NCI-H2029 treated with DMSO at 0.1 percent for 48 hours (cell line): Measurements from ENCODE around the gene SAP25.

Experiments used
- DNase-seq: peaks from one replicate; lab custom pipeline; 2025; lab: John Stamatoyannopoulos, UW

The SAP25 gene

DNA sequence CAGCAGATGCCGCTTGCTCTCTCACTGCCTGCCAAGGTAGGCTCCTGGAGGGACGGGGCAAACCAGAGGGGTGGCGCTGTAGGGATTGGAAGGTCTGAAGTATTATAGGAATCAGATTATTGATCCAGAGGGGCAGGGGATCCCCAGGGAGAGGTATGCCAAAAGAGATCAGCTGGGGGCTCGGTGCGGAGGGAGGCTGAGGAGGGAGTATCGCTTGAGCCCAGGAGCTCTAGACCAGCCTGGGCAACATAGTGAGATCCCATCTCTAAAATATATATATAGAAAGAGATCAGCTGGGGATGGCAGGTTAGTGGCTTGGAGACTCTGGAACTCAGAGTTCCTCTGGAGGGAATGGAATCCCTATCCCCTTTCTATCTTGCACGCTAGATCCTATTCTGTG lies 21.5 kb upstream of the SAP25 start:
- DNase-seq, result no peak

DNA sequence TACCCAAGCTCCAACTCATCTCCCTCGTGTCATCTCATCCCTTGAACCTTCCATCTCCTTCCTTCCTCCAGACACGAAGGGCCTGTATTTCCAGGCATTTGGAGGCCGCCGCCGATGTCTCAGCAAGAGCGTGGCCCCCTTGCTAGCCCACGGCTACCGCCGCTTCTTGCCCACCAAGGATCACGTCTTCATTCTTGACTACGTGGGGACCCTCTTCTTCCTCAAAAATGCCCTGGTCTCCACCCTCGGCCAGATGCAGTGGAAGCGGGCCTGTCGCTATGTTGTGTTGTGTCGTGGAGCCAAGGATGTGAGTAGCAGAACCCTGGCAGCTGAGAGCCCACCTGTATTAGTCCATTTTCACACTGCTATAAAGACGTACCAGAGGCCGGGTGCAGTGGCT lies 17.9 kb upstream of the SAP25 start:
- no peak for DNase-seq

DNA sequence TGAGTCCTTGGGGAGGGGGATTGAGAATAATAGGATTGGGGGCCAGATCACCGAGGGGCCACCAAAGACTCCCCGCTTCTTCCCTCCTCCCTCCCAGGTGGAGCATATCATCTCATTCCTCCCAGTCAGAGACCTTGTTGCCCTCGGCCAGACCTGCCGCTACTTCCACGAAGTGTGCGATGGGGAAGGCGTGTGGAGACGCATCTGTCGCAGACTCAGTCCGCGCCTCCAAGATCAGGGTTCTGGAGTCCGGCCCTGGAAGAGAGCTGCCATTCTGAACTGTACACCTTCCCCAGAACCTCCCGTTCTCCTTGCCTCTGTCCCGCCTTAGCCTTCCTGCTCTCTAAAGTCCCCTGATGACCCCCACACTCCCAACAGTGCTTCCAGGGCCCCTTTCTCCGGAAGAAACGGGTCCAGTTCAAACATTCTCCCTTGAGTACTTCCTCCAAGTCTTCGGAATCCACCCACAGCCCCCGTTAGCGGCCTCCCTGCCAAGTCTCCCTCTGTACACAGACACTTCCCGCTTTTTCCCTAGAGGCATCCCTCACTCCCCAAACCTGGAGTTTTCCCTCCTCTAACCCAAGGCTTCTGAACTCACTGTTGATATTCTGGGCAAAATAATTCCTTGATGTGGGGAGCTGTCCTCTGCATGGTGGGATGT lies 16.5 kb upstream of the SAP25 start:
- no peak for DNase-seq

DNA sequence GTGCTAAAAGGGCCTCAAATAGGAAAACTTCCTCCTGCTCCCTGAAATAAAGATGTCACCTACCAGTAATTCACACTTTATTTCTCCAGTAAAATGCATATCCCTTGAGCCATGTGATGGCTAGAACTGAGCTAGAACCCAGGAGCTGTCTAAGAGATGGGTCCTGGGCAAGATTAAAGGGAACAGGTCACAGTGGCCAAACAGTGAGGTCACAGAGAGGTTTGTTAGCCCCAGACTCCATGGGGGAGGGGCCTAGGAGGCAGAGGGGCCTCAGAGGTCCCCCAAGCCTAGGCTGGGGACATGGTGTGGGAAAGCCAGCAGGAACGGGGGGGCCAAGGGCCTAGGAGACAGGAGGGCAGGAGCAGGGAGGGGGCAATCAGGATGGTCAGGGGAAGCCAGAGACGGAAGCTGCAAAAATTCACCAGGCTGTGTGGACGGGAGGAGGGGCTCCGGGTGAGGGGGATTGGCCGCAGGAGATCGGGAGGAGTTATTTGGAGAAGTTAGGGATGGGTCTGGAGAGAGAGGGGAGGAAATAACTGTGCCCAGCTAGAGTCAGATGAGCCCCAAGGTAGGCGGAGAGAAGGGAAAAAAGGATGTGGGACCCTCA lies 15.7 kb upstream of the SAP25 start:
- no peak for DNase-seq

- DNase-seq, result no peak
These were observed 14.7 kb upstream of the SAP25 start for GRCh38 chr7:100588438-100588837.

- peak; percentile 97 for DNase-seq
These were observed 12.7 kb upstream of the SAP25 start, which contains the start of gene FBXO24 for GRCh38 chr7:100586266-100587025. Gene FBXO24, plus strand, starts transcription at chr7:100586328. Its CDS starts 298 bp downstream, at chr7:100586626.

DNA sequence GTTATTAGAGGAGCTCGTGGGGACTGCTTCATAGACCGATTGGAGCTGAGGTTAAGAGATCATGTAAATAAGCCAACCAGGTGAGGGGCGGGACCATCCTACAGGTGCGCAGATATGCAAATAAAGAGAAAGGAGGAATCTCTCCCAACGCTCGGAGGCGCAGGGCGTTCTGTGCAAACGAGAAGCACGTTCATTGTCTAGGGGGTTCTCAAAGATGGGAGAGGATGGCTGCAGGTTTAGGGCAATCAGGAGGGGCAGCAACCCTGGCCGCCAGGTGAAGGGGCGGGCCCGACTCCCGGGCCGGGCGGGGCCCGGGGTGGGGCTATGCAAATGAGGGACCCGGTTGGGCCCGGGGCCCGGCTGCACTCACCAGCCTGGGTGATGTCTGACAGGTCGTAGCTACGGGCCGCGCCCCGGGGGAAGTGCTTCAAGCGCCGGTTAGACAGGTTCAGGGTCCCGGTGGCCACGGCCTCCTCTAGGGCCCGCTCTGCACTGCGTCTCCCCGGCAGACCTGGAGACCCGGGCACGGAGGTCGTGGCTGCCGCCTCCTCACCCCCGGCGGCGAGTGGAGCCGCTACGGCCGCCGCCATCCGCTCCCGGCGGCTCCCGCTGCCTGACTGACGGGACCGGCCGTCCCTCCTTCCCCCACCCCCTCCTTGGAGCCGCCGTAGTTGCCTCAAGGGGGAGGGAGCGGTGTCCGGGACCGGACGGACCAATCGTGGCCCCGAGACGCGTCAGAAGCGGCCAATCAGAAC lies 12.0 kb upstream of the SAP25 start, which contains the start of gene LRCH4:
LRCH4 (minus strand) TSS at position 619 of the 755 bp plus-strand sequence; CDS start at position 590, 29 bp downstream.
- DNase-seq, result peak; percentile 46

- no peak for DNase-seq
These were observed 11.2 kb upstream of the SAP25 start for GRCh38 chr7:100584683-100585510.

DNA sequence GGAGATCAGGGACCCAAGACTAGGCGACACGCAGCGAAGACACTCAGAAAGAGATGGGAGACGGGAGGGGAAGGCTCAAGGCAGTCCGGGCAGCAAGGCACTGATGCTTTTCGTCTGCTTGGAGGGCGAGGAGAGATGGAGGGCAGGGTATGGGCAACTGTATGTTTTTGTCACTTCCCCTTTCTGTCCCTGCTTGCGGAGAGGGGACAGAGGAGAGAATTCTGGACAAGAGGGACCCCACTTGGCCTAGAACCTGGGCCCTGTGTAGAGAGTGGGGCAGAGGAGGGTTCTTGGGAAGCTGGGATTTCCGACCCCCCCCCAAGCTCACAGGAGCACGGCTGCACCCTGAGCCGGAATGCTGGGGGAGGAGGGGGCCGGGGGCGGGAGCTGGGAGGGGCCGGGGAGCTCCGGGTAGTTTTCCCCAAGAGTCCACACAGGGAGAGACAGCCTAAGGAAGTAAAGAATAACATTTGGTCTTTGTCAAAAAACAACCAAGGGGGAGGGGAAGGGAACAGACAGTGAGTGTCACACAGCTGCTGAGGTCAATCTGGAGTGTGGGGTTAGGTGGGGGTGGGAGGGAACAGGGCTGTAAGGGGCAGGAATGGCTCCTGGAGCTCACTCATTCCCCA lies 10.5 kb upstream of the SAP25 start:
- no peak for DNase-seq

DNA sequence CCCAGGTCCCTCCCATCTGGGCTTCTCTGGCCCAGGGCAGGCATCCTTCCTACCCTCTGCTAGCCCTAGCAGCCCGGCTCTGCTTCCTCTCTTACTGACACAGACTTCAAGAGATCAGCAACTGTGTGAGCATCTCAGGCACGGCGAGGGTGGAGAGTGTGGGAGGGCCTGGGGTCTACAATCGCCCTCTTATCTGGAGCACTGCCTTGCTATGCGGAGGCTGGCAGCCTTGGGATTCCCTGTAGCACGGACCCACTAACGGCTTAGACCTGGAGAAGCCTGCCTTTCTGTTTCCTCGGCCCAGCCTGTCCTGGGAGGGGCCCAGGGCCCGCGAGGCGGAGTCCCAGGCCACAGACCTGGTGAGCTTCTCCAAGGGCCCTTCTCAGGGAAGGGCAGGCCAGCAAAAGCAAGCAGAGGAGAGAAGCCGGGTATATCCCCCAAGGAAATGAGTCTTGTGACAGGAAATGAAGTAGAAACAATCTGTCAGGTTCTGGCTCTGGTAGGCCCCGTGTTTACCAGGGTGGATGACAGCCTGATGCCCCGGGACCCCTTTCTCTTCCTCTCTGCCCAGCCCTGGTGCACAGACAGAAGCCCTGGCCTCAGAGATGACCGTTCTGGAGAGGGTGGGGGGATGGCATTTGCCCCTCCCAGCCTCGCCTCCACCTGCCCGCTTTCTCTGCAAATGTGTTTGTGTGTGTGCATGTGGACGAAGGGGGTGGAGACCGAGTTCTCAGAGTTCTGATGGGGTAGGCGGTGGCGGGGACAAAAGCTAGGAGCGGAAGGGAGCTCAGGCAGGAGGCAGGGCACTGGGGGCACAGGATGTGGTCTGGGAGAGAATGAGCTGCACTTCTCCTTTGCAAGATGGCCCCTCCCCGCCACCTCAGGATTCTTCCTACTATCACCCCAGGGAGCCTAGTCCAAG lies 9.7 kb upstream of the SAP25 start:
- no peak for DNase-seq

- no peak for DNase-seq
These were observed 8.9 kb upstream of the SAP25 start for GRCh38 chr7:100582650-100583049.

GRCh38 chr7:100582041-100582579 lies 8.4 kb upstream of the SAP25 start:
- DNase-seq, result no peak

DNA sequence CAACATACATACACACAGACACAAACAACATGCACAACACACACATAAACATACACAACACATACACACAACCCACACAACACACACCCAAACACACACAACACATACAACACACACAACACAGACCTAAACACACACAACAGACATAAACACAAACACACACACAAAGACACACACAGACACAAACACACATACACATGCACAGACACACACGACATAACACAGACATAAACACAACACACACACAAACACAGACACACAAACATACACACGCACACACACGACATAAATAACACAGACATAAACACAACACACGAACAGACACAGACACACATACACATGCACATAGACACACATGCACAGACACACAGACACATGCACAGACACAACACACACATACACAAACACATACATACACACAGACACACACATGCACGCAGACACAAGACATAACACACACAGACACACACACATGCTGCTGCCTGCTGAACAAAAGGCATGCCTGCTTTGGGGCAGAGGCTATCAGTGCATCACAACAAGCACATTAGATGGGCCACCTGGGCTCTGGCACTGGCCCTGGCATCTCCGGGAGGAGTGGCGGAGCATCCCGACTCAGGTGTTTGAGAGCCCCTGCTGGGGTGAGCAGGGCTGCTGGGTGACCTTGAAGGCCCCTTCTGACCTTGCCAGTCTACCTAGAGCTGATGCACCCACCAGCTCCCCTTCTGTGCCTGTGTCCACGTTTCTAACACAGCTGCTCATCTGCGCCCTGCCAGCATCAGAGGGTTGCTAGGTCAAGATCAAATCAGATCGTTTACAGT lies 7.0 kb upstream of the SAP25 start:
- DNase-seq, result no peak

DNA sequence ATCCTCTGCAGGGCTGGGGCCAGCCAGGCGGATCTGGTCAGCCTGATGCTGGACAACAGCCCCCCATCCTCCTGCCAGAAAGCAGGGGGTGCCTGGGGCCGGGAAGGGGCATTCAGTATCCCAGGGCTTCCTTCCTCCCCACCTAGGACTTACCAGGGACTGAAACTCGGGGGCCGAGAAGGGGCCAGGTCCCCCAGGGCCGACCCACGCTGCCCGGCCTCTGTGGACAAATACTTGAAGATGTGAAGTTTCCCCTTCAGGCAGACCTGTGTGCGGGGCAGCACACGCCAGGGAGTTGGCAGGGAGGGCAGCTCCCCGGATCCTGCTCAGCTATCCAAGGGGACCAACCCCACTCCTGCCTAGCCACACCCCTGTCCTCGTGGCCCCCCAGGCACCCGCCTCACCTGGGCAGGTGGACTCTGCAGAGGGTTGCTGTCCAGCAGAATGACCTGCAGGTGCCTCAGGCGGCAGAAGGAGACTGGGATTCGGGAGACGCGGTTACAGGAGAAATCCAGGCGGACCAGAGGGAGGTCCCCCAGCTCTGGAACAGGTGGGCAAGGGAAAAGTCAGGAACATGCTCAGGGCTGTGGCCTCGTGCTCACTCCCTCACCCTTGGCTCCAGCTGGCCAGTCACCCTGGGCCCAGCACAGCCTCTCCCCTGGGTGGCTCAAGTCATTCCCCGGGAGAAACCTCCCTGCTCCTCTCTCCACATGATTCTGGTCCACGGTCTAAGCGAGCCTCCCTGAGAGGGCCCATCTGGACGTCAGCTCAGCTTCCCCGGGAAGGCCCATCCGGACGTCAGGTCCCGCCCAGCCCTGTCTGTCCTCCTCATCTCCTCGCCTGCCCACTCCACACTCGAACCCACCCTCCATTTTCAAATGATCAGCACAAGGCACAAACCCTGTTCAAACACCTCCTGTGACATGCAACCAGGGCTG lies 4.8 kb upstream of the SAP25 start:
- DNase-seq, result no peak

DNA sequence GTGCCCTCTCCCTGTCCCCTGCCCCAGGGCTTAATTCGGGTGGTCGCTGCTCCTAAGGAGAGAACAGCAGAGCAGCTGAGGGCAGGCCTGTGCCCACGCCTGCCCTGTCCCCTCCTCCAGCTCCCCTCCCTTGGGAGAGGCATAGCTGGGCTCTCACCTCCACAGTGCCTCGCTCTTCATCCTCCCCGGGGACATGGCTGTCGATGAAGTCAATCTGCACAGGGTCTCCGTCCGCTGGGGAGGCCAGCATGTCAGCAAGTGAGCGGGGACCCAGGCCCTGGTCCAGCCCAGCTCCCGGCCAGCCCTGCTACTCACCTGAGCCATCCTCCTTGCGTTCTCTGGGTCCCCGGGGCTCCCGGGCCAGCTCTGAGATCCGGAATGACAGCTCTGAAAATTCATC lies 3.8 kb upstream of the SAP25 start:
- no peak for DNase-seq

DNA sequence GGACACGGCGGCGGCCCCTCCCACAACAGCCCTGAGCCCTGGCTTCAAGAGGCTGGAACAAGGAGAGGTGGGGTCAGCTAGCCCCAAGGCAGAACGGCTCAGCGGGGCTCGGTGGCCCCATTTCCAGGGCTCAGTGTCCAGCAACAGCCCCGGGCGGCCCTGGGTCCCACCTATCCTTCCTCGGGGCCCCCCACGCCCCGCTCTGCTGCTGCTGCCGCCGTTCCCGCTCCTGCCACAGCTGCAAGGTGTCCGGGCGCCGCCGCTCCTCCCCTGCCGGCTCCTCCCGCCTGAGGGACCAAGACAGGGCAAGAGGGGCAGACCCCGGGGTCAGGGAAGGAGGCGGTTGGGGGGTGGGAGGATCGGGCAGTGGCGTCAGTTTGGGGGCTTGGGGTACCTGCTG lies 3.4 kb upstream of the SAP25 start:
- DNase-seq, result no peak

- DNase-seq, result no peak
These were observed 2.8 kb upstream of the SAP25 start for GRCh38 chr7:100576384-100576993.
